GM10248 (cell line): ENCODE results near the gene C10orf105.

ENCODE experiments used
- CTCF ChIA-PET: fragments of 300-600 bp; sonication (Branson Sonifier 250); formaldehyde crosslinking; extraction: SDS; loops from one replicate; lab custom pipeline; 2021; ENCODE audit warnings: antibody characterized with exemption; lab: Yijun Ruan, JAX
- POLR2A ChIA-PET: fragments of 350-650 bp; sonication (Branson Sonifier 250); formaldehyde crosslinking; extraction: SDS; loops from one replicate; lab custom pipeline; 2020; ENCODE audit warnings: antibody characterized with exemption; lab: Yijun Ruan, JAX
- DNase-seq: peaks from one replicate; pipeline ENCODE4 v3.0.0; 2012; ENCODE audit errors: extremely low spot score
- TF ChIP-seq, protein P1 (sequence below): IDR thresholded peaks from 2 replicates; pipeline ENCODE4 v1.5.1; 2012; ENCODE audit warnings: mild to moderate bottlenecking, low read depth; ENCODE audit errors: extremely low read depth, missing control alignments, control extremely low read depth

The C10orf105 gene

DNA sequence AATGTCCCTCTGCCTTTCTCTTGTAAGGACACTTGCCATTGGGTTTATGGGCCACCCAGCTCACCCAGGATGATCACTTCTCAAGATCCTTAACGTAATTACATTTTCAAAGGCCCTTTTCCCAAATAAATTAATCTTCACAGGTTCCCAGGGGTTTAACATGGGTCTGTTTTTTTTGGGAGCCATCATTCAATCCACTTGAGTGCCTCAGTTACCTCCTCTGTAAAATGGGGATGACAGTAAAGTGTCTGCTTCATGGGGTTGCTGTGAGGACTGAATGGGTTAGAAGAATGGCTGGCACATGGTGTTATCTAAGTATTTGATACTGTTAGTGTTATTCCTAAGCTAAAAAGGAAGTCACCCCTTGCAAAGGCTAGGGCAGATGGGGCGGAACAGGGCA is 7.4 kb downstream of the C10orf105 start:
- TF ChIP-seq, protein P1, sequence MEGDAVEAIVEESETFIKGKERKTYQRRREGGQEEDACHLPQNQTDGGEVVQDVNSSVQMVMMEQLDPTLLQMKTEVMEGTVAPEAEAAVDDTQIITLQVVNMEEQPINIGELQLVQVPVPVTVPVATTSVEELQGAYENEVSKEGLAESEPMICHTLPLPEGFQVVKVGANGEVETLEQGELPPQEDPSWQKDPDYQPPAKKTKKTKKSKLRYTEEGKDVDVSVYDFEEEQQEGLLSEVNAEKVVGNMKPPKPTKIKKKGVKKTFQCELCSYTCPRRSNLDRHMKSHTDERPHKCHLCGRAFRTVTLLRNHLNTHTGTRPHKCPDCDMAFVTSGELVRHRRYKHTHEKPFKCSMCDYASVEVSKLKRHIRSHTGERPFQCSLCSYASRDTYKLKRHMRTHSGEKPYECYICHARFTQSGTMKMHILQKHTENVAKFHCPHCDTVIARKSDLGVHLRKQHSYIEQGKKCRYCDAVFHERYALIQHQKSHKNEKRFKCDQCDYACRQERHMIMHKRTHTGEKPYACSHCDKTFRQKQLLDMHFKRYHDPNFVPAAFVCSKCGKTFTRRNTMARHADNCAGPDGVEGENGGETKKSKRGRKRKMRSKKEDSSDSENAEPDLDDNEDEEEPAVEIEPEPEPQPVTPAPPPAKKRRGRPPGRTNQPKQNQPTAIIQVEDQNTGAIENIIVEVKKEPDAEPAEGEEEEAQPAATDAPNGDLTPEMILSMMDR, result no peak
- POLR2A ChIA-PET, result no interaction called here
- CTCF ChIA-PET, result interaction anchor here (1.3 to 11.1 kb wide), 3 partner anchors 17 to 142 kb away, joined by 4 to 168 read pairs (median 4); no protein-coding TSS in a partner anchor
- no peak for DNase-seq

DNA sequence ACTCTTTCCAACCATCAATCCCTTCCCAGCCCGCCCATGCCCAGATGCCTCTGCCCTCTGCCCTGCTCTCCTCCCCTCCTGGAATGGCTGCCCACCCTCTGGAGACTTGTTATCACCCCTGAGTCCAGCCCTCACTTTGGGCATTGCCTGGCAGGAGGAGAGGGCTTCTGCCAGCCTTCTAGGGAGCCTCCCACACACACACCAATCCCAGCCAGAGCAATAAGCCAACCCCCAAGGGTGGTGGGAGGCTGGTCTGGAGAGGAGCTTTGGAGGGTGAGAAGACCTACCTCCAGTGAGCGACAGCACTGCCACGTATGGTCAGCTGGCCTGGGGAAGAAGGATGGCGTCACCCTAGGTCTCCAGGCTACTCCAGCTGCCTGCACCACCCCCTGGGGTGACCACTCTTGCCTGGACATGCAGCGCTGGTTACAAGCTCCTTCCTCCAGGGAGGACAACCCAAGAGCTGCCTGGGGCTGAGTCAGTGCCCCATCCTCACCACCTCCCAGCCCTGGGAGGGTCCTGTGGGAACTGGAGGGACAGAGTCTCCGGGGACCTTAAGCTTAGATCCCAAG is 8.4 kb downstream of the C10orf105 start:
- DNase-seq, result no peak
- TF ChIP-seq, protein P1, result no peak
- POLR2A ChIA-PET, result no interaction called here
- CTCF ChIA-PET, result interaction anchor here (0.8 to 11.1 kb wide), 6 partner anchors 12 to 141 kb away, joined by 3 to 168 read pairs (median 4); no protein-coding TSS in a partner anchor

- TF ChIP-seq, protein P1, result no peak
- CTCF ChIA-PET, result interaction anchor here (1.0 to 11.1 kb wide), 2 partner anchors 16 to 61 kb away, joined by 3 to 168 read pairs; no protein-coding TSS in a partner anchor
- POLR2A ChIA-PET, result no interaction called here
- DNase-seq, result no peak
Observed at GRCh38 chr10:71710519-71710918, 9.1 kb downstream of the C10orf105 start.

DNA sequence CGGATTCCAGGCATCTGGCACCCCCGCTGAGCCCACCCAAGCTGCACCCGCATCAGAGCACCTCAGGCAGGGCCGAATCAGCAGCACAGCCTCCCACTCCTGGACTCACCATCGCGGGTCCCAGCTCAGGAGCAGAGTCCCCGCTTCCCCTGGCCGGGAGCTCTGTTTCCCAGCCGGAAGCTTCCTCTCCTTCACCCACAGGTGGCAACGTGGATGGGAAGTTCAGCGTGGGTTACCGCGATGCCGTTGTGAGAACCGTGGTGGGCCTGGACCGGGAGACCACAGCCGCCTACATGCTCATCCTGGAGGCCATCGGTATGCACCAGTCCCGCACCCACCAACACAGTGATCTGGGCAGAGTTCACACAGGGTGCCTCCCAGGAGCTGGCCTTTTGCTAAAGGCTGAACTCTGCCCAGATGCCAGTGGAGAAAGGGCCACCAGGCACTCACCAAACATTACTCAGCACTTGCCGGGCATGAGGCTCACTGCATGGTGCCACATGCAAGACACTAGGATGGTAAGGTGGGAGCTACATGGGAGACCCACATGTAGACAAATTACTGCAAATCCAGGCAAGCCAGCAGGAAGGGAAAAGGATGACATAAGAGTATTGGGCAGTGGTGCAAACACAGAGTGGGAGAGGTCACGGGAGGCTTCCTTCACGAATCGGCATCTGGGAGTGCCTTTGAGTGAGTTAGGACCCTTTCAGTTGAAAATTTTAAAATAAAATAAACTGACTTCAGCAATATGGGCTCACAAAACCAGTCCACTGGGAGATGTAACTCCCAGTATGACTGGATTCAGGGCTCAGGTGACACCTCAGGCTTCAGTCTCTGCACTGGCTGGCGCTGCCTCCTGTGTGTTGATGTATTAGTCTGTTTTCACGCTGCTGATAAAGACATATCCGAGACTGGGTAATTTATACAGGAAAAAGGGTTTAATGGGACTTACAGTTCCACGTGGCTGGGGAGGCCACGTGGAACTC is 10.4 kb downstream of the C10orf105 start:
- ChIA-PET CTCF (interaction anchor here (0.8 to 11.1 kb wide), 41 partner anchors 8 to 407 kb away, joined by 3 to 168 read pairs (median 5); partner anchors contain the start of genes C10orf105 and SLC29A3), POLR2A (interaction anchor here (0.6 kb wide), 1 partner anchor 390 kb away, joined by 3 read pairs; no protein-coding TSS in a partner anchor)
- DNase-seq, result no peak
- TF ChIP-seq, protein P1, result no peak

DNA sequence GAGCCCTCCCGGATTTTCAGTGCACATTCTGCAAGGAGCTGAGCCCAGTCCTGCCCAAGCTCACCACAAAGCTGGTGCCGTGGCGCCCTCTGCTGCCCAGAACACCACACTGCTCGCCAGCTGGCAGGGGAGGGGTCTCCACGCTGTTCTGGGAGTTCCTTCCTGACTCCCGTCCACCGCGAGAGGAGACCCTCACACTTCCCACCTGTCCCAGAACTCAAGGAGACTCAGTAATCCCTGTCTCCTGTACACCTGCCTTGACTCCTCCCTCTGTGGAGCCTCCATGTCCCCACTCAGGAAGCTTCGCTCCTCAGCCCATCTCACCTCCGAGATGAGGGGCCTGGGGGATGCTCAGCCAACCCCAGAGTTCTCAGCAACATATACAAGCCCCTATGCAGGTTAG is 11.3 kb downstream of the C10orf105 start:
- POLR2A ChIA-PET, result no interaction called here
- TF ChIP-seq, protein P1, result peak; percentile 87
- peak; percentile 78 for DNase-seq
- CTCF ChIA-PET, result interaction anchor here (0.6 to 11.1 kb wide), 53 partner anchors 9 to 406 kb away, joined by 3 to 168 read pairs (median 5); partner anchors contain the start of genes C10orf105, SLC29A3 and VSIR
